Panc1 (cell line): ENCODE data around the gene TOM1. TPM values are rescaled to one million over a fixed set of nuclear protein-coding genes. Genes with fewer than 3 reads are reported as not detected.

ENCODE experiments used
- ATAC-seq: fragments of 200-7000 bp; cut with Tn5 transposase; 2 replicates; pipeline ENCODE4 v1.9.1; 2020; ENCODE audit warnings: mild to moderate bottlenecking, moderate library complexity
- BruUV-seq: library from RNA; stranded (reverse); fragments of 400-500 nt; replicated peaks from 2 replicates; lab custom pipeline; 2021; lab: Mats Ljungman, UMichigan
- CTCF ChIA-PET: fragments of 300-600 bp; sonication (Branson Sonifier 250); formaldehyde crosslinking; loops from one replicate; lab custom pipeline; 2022; ENCODE audit warnings: antibody characterized with exemption; lab: Charles Lee
- POLR2A ChIA-PET: fragments of 300-600 bp; sonication (Branson Sonifier 250); formaldehyde crosslinking; loops from one replicate; lab custom pipeline; 2022; ENCODE audit warnings: antibody characterized with exemption; lab: Charles Lee
- DNase-seq: peaks from one replicate; pipeline ENCODE4 v3.0.0-alpha.2; 2010; ENCODE audit warnings: low read depth, low spot score
- H3K27ac ChIP-seq: 2 replicates; pipeline ENCODE4 v1.5.1; 2011; ENCODE audit warnings: mild to moderate bottlenecking, low read length, inconsistent platforms
- H3K27me3 ChIP-seq: fragments of 200-500 bp; sonication (Bioruptor generic); 2 replicates; pipeline ENCODE4 v1.6.0; 2014; ENCODE audit warnings: low read length, inconsistent platforms; ENCODE audit not compliant: control insufficient read depth, insufficient read depth
- H3K36me3 ChIP-seq: fragments of 200-500 bp; sonication (Bioruptor generic); 2 replicates; pipeline ENCODE4 v1.5.1; 2014; ENCODE audit warnings: inconsistent platforms, mild to moderate bottlenecking, low read length, moderate library complexity; ENCODE audit not compliant: control insufficient read depth, insufficient read depth
- H3K4me1 ChIP-seq: 2 replicates; pipeline ENCODE4 v1.5.1; 2011; ENCODE audit warnings: inconsistent platforms, mild to moderate bottlenecking, low read length, moderate library complexity; ENCODE audit not compliant: control insufficient read depth, insufficient read depth
- H3K4me3 ChIP-seq, 2 experiments: 2 replicates each; pipeline ENCODE4 v1.5.1; 2011 to 2012; ENCODE audit warnings: low read depth in 2 of 2, low read length in 2 of 2, mild to moderate bottlenecking in 2 of 2, inconsistent platforms in 1 of 2, moderate library complexity in 1 of 2
- H3K9me3 ChIP-seq: fragments of 200-500 bp; sonication (Bioruptor generic); 2 replicates; pipeline ENCODE4 v1.5.1; 2014; ENCODE audit warnings: low read depth, mild to moderate bottlenecking, inconsistent platforms, low read length, moderate library complexity; ENCODE audit not compliant: control insufficient read depth, insufficient read depth
- POLR2AphosphoS5 ChIP-seq: IDR thresholded peaks from 2 replicates; pipeline ENCODE4 v1.6.1; 2012; ENCODE audit warnings: mild to moderate bottlenecking, low read depth, low read length, moderate library complexity
- SIN3A ChIP-seq: IDR thresholded peaks from 2 replicates; pipeline ENCODE4 v1.6.1; 2012; ENCODE audit warnings: low read depth, mild to moderate bottlenecking, low read length, moderate library complexity, borderline replicate concordance; ENCODE audit not compliant: insufficient read depth
- TCF7L2 ChIP-seq: IDR thresholded peaks from 2 replicates; pipeline ENCODE4 v1.6.1; 2011; ENCODE audit warnings: mild to moderate bottlenecking, low read depth, low read length, inconsistent platforms
- in situ Hi-C: cut with HindIII; loops from 2 replicates; pipeline ENCODE4 v1.10.0; 2016; ENCODE audit warnings: low sequenced_read_pairs, low pct_unique_long_range_greater_than_20kb
- intact Hi-C: fragments of 100-400 bp; cut with micrococcal nuclease; formaldehyde crosslinking; loops from one replicate; pipeline ENCODE4 v1.10.0; 2022; ENCODE audit not compliant: unreplicated experiment
- total RNA-seq: library from RNA; stranded (reverse); gene quantifications from one replicate; pipeline ENCODE4 v1.2.1, GENCODE V29; 2021; ENCODE audit not compliant: unreplicated experiment
- TF ChIP-seq, protein P1 (sequence below), 2 experiments: IDR thresholded peaks; 2 replicates each; pipeline ENCODE4 v1.6.1; 2011 to 2012; ENCODE audit warnings: low read depth in 2 of 2, control low read depth in 1 of 2, low read length in 1 of 2, mild to moderate bottlenecking in 1 of 2, moderate library complexity in 1 of 2; ENCODE audit not compliant: insufficient read depth in 1 of 2
- TF ChIP-seq, protein P2 (sequence below): fragments of 450-650 bp; IDR thresholded peaks from 2 replicates; pipeline ENCODE4 v1.5.1; 2017; ENCODE audit warnings: mild to moderate bottlenecking

TOM1 gene
- total RNA-seq, 1 experiment from 2014 or later: 32.7 TPM

GRCh38 chr22:35308480-35309021 lies 8.9 kb downstream of the TOM1 start:
- H3K4me1 ChIP-seq: peaks cover 25% of the 10 kb centered on the region
- in situ Hi-C loops: no loop called here
- BruUV-seq: no TSS peak

DNA sequence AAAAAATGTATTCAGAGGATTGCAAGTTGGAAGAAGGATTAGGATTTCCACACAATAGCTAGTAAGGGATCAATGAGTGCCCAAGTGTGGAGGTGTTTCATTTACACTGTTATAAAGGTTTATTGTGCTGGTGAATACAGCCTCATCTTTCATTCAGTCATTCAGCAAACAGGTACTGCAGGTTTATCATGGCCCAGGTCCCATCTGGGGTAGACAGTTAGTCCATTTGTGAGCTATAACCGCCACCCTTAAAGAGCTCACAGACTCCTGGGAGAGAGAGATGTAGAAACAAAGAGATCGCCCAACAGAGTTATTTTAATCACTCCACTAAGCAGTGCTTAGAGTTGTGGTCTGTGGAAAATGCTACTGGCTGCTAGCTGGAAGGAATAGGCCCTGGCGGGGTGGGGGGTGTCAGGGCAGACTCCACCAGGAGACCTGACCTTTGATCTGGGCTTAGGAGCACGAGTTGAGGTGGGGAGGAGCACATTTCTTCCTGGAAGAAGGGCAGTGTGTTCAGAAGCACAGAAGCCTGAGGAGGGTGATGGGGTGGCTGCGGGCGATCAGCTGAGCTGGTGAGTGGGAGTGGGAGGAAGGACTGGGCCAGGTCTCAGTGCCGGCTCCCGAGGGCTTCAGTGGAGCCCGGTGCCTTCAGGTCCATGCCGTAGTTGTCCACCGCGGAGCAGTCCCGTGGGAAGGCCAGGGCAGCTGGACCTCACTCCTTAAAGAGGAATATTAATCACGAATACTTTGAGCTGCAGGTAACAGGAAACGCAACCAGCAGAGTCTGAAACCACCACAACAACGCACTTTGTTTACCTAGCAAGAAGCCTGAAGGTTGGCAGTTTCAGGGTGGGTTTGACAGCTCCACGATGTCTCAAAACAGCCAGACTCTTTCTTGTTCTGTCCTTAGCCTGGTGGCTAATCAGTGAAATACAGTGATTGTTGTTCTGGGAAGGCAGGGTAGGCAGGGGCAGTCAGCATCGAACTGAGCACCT lies 11.2 kb downstream of the TOM1 start:
- DNase-seq: no peak
- H3K4me3 ChIP-seq: no peak overlapping the region
- H3K27me3 ChIP-seq: no peaks in the 10 kb centered on the region
- TF ChIP-seq TCF7L2 (no peak), SIN3A (no peak), POLR2AphosphoS5 (no peak)
- TF ChIP-seq, protein P1, sequence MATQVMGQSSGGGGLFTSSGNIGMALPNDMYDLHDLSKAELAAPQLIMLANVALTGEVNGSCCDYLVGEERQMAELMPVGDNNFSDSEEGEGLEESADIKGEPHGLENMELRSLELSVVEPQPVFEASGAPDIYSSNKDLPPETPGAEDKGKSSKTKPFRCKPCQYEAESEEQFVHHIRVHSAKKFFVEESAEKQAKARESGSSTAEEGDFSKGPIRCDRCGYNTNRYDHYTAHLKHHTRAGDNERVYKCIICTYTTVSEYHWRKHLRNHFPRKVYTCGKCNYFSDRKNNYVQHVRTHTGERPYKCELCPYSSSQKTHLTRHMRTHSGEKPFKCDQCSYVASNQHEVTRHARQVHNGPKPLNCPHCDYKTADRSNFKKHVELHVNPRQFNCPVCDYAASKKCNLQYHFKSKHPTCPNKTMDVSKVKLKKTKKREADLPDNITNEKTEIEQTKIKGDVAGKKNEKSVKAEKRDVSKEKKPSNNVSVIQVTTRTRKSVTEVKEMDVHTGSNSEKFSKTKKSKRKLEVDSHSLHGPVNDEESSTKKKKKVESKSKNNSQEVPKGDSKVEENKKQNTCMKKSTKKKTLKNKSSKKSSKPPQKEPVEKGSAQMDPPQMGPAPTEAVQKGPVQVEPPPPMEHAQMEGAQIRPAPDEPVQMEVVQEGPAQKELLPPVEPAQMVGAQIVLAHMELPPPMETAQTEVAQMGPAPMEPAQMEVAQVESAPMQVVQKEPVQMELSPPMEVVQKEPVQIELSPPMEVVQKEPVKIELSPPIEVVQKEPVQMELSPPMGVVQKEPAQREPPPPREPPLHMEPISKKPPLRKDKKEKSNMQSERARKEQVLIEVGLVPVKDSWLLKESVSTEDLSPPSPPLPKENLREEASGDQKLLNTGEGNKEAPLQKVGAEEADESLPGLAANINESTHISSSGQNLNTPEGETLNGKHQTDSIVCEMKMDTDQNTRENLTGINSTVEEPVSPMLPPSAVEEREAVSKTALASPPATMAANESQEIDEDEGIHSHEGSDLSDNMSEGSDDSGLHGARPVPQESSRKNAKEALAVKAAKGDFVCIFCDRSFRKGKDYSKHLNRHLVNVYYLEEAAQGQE (IDR thresholded peaks at IDR 0.05; ENCODE audit: insufficient read depth in 1 of 2, low read depth in 2 of 2, low read length in 1 of 2): no peak
- TF ChIP-seq, protein P2, sequence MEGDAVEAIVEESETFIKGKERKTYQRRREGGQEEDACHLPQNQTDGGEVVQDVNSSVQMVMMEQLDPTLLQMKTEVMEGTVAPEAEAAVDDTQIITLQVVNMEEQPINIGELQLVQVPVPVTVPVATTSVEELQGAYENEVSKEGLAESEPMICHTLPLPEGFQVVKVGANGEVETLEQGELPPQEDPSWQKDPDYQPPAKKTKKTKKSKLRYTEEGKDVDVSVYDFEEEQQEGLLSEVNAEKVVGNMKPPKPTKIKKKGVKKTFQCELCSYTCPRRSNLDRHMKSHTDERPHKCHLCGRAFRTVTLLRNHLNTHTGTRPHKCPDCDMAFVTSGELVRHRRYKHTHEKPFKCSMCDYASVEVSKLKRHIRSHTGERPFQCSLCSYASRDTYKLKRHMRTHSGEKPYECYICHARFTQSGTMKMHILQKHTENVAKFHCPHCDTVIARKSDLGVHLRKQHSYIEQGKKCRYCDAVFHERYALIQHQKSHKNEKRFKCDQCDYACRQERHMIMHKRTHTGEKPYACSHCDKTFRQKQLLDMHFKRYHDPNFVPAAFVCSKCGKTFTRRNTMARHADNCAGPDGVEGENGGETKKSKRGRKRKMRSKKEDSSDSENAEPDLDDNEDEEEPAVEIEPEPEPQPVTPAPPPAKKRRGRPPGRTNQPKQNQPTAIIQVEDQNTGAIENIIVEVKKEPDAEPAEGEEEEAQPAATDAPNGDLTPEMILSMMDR: no peak
- ChIA-PET CTCF (no interaction called here), POLR2A (no interaction called here)
- intact Hi-C loops (no loop called here), in situ Hi-C loops (no loop called here)
- H3K4me1 ChIP-seq: peaks cover 28% of the 10 kb centered on the region
- BruUV-seq: no TSS peak
- no peaks in the 10 kb centered on the region for H3K36me3 ChIP-seq
- no peaks in the 10 kb centered on the region for H3K9me3 ChIP-seq
- ATAC-seq: peak; percentile 58
- peak overlapping the region; percentile 44; the same call in 1 of the 2 replicates for H3K27ac ChIP-seq

More at GRCh38 chr22:35308480-35309021, 8.9 kb downstream of the TOM1 start:
- DNase-seq (no peak), ATAC-seq (no peak)
- H3K9me3 ChIP-seq: no peaks in the 10 kb centered on the region
- no peak overlapping the region for H3K4me3 ChIP-seq
- ChIA-PET CTCF (no interaction called here), POLR2A (no interaction called here)
- no peak overlapping the region for H3K27ac ChIP-seq
- no peaks in the 10 kb centered on the region for H3K36me3 ChIP-seq
- TF ChIP-seq POLR2AphosphoS5 (no peak), SIN3A (no peak), TCF7L2 (no peak)
- TF ChIP-seq, protein P1 (IDR thresholded peaks at IDR 0.05; ENCODE audit: insufficient read depth in 1 of 2, low read depth in 2 of 2, low read length in 1 of 2): no peak
- TF ChIP-seq, protein P2: no peak
- intact Hi-C loops: no loop called here
- H3K27me3 ChIP-seq: no peaks in the 10 kb centered on the region
